Measurements from ENCODE around the gene ARHGAP6.

Gene ARHGAP6

GRCh38 chrX:11461201-11462001, 204.3 kb downstream of the ARHGAP6 start:
- Mint-ChIP-seq H3K36me3 (ENCODE audit: low read depth) (no peaks in the 10 kb centered on the region), H3K4me1 (ENCODE audit: low read depth) (no peaks in the 10 kb centered on the region), H3K9me3 (no peaks in the 10 kb centered on the region), H3K27ac (no peak overlapping the region), H3K4me3 (no peak overlapping the region), H3K27me3 (ENCODE audit: low read depth) (no peaks in the 10 kb centered on the region)

DNA sequence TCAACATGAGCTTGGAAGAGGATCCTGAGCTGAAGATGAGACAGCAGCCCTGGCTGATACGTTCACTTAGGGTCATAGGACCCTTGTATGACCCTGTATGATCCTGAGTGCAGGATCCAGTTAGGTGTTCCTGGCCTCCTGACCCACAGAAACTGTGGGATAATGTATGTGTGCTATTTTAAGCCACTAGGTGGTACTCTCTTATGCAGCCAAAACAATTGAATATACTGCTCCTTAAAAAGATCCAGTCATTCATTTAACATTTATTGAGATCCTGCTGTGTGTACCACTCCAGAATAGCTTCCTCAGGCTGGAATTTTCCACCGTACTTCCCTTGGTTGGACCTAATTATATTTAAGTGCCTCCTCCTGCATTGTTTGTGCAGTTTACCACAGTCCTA, 205.4 kb downstream of the ARHGAP6 start:
- no peak overlapping the region for H3K27ac Mint-ChIP-seq
- no peaks in the 10 kb centered on the region for H3K9me3 Mint-ChIP-seq
- H3K4me3 Mint-ChIP-seq, result no peak overlapping the region
- no peaks in the 10 kb centered on the region for H3K36me3 Mint-ChIP-seq (ENCODE audit: low read depth)
- no peaks in the 10 kb centered on the region for H3K4me1 Mint-ChIP-seq (ENCODE audit: low read depth)
- no peaks in the 10 kb centered on the region for H3K27me3 Mint-ChIP-seq (ENCODE audit: low read depth)

DNA sequence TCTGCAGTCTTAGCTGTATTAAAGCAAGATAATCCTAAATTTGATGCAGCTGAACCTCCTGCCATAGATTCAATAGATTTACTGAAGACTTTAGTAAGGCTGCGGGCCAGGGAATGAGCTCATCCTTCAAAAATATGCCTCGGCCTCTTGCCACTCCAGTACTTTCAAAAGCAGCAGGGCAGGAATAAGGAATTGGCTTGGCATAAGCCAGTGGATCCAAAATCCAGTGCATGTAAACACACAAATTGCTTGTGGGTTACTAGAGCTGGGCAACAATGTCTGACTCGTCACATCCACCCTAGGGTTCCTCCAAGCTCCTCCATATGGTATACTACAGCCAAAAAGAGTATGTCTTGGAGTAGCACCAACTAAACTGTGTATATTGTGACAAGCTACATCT, 207.6 kb downstream of the ARHGAP6 start:
- H3K27me3 Mint-ChIP-seq (ENCODE audit: low read depth), result no peaks in the 10 kb centered on the region
- H3K4me3 Mint-ChIP-seq, result no peak overlapping the region

DNA sequence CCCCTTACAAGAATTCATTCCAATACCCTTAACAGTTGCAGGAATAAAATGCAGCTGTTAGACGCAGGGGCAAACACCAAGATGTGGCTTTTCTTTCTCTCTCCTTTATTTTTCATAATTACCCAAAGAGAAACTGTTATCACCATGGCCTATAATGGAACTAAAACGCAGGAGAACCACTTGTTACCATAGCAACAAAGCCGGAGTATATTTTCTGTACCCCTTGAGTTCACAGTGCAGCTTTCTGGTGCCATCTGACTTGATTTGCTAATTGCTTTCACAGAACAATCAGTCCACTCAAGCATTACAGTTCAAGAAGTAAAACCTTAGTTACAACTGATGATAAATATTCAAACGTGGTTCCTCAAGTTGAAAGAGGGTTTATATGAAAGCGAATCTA, 214.6 kb downstream of the ARHGAP6 start:
- Mint-ChIP-seq H3K36me3 (ENCODE audit: low read depth) (no peaks in the 10 kb centered on the region), H3K27ac (no peak overlapping the region), H3K27me3 (ENCODE audit: low read depth) (no peaks in the 10 kb centered on the region), H3K4me1 (ENCODE audit: low read depth) (no peaks in the 10 kb centered on the region), H3K9me3 (no peaks in the 10 kb centered on the region), H3K4me3 (no peak overlapping the region)

More for the DNA sequence above, 207.6 kb downstream of the ARHGAP6 start:
- Mint-ChIP-seq H3K9me3 (no peaks in the 10 kb centered on the region), H3K36me3 (ENCODE audit: low read depth) (no peaks in the 10 kb centered on the region), H3K27ac (no peak overlapping the region), H3K4me1 (ENCODE audit: low read depth) (no peaks in the 10 kb centered on the region)

- Mint-ChIP-seq H3K9me3 (no peaks in the 10 kb centered on the region), H3K4me1 (ENCODE audit: low read depth) (no peaks in the 10 kb centered on the region), H3K27ac (no peak overlapping the region), H3K27me3 (ENCODE audit: low read depth) (no peaks in the 10 kb centered on the region), H3K4me3 (no peak overlapping the region), H3K36me3 (ENCODE audit: low read depth) (no peaks in the 10 kb centered on the region)
Observed at GRCh38 chrX:11450354-11450753, 215.4 kb downstream of the ARHGAP6 start.

DNA sequence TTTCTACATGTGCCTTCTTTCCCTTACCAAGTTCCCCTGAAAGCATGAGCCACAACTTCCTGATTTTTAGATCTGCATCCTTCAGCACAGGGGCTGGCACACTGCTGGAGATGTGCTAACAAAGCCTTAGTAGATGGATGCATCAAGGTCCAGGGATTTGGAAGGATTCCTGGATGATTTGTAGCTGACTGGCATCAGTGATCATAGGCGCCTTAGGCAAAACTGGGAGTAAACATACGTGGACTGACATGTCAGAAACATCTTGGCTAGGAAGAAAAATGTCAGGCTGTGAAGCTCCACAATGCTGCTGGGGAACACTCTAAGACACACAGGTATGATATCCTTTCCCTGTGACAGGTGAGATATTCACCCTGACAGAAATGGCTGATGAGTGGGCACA, 216.1 kb downstream of the ARHGAP6 start:
- Mint-ChIP-seq H3K27me3 (ENCODE audit: low read depth) (no peaks in the 10 kb centered on the region), H3K27ac (no peak overlapping the region), H3K9me3 (no peaks in the 10 kb centered on the region), H3K36me3 (ENCODE audit: low read depth) (no peaks in the 10 kb centered on the region), H3K4me1 (ENCODE audit: low read depth) (no peaks in the 10 kb centered on the region), H3K4me3 (no peak overlapping the region)

DNA sequence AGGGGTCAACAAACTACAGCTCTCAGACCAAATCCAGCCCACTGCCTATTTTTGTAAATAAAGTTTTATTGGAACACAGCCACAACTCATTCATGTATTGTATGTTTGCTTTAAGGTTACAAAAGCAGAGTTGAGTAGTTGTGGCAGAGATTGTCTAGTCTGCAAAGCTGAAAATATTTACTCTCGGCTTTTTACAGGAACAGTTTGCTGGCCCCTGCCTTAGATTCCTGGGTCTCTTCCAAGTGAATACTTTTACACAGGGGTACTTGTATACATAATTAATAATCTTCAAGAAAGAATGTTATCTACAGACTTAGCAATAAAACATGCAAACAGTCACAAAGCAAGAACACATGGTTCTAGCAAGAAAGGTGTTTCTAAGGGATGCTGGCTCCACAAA, 218.3 kb downstream of the ARHGAP6 start:
- Mint-ChIP-seq H3K27me3 (ENCODE audit: low read depth) (no peaks in the 10 kb centered on the region), H3K27ac (no peak overlapping the region), H3K4me1 (ENCODE audit: low read depth) (no peaks in the 10 kb centered on the region), H3K9me3 (no peaks in the 10 kb centered on the region), H3K4me3 (no peak overlapping the region), H3K36me3 (ENCODE audit: low read depth) (no peaks in the 10 kb centered on the region)

GRCh38 chrX:11446949-11447348, 218.8 kb downstream of the ARHGAP6 start:
- no peak overlapping the region for H3K27ac Mint-ChIP-seq
- H3K9me3 Mint-ChIP-seq, result no peaks in the 10 kb centered on the region
- H3K4me1 Mint-ChIP-seq (ENCODE audit: low read depth), result no peaks in the 10 kb centered on the region
- H3K4me3 Mint-ChIP-seq, result no peak overlapping the region
- no peaks in the 10 kb centered on the region for H3K36me3 Mint-ChIP-seq (ENCODE audit: low read depth)
- no peaks in the 10 kb centered on the region for H3K27me3 Mint-ChIP-seq (ENCODE audit: low read depth)

GRCh38 chrX:11446336-11446735, 219.4 kb downstream of the ARHGAP6 start:
- H3K4me3 Mint-ChIP-seq, result no peak overlapping the region
- H3K9me3 Mint-ChIP-seq, result no peaks in the 10 kb centered on the region
- H3K36me3 Mint-ChIP-seq (ENCODE audit: low read depth), result no peaks in the 10 kb centered on the region
- H3K4me1 Mint-ChIP-seq (ENCODE audit: low read depth), result no peaks in the 10 kb centered on the region
- H3K27ac Mint-ChIP-seq, result no peak overlapping the region
- H3K27me3 Mint-ChIP-seq (ENCODE audit: low read depth), result no peaks in the 10 kb centered on the region

GRCh38 chrX:11445540-11445939, 220.2 kb downstream of the ARHGAP6 start:
- H3K4me3 Mint-ChIP-seq, result no peak overlapping the region
- no peaks in the 10 kb centered on the region for H3K4me1 Mint-ChIP-seq (ENCODE audit: low read depth)
- H3K9me3 Mint-ChIP-seq, result no peaks in the 10 kb centered on the region
- H3K27ac Mint-ChIP-seq, result no peak overlapping the region
- no peaks in the 10 kb centered on the region for H3K36me3 Mint-ChIP-seq (ENCODE audit: low read depth)
- H3K27me3 Mint-ChIP-seq (ENCODE audit: low read depth), result no peaks in the 10 kb centered on the region

DNA sequence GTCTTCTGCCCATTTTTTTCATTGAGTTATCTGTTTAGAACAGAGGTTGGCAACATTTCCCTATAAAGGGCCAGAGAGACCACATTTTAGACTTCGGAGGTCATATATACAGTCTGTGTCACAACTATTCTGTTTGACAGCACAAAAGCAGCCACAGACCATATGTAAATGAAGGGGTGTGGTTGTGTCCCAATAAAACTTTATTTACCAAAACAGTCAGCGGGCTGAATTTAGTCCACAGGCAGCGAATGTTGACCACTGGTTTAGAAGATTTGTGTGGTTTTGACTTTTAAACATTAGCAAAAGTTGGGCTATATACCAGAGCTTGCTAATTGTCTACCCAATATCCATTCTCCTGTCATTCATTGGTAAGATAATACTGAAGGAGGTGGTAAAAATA, 221.7 kb downstream of the ARHGAP6 start:
- Mint-ChIP-seq H3K4me3 (no peak overlapping the region), H3K4me1 (ENCODE audit: low read depth) (no peaks in the 10 kb centered on the region), H3K36me3 (ENCODE audit: low read depth) (no peaks in the 10 kb centered on the region), H3K9me3 (no peaks in the 10 kb centered on the region), H3K27me3 (ENCODE audit: low read depth) (no peaks in the 10 kb centered on the region), H3K27ac (no peak overlapping the region)

GRCh38 chrX:11439846-11440245, 225.9 kb downstream of the ARHGAP6 start:
- Mint-ChIP-seq H3K27ac (no peak overlapping the region), H3K9me3 (no peaks in the 10 kb centered on the region), H3K4me1 (ENCODE audit: low read depth) (no peaks in the 10 kb centered on the region), H3K4me3 (no peak overlapping the region), H3K27me3 (ENCODE audit: low read depth) (no peaks in the 10 kb centered on the region), H3K36me3 (ENCODE audit: low read depth) (no peaks in the 10 kb centered on the region)

- no peak overlapping the region for H3K4me3 Mint-ChIP-seq
- no peaks in the 10 kb centered on the region for H3K4me1 Mint-ChIP-seq (ENCODE audit: low read depth)
- H3K36me3 Mint-ChIP-seq (ENCODE audit: low read depth), result no peaks in the 10 kb centered on the region
- no peak overlapping the region for H3K27ac Mint-ChIP-seq
- H3K27me3 Mint-ChIP-seq (ENCODE audit: low read depth), result no peaks in the 10 kb centered on the region
- no peaks in the 10 kb centered on the region for H3K9me3 Mint-ChIP-seq
Observed at GRCh38 chrX:11438767-11439166, 227.0 kb downstream of the ARHGAP6 start.

DNA sequence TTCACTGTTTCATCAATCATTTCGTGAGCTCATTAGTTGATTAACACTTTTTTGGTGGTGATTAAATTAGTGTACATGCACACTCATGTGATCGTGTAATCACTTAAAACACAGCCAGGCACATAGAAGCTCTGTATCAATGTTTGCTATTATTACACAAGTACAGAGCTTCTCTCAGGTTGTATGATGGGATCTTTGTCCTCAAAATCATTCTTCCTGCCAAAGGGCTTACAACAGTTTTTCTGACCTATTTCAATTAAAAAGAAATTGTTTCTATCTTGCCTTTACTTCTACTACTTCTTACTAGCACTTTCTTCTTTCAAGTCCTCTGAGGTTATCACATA, 227.4 kb downstream of the ARHGAP6 start:
- no peaks in the 10 kb centered on the region for H3K36me3 Mint-ChIP-seq (ENCODE audit: low read depth)
- no peak overlapping the region for H3K27ac Mint-ChIP-seq
- H3K27me3 Mint-ChIP-seq (ENCODE audit: low read depth), result no peaks in the 10 kb centered on the region
- H3K4me1 Mint-ChIP-seq (ENCODE audit: low read depth), result no peaks in the 10 kb centered on the region
- no peaks in the 10 kb centered on the region for H3K9me3 Mint-ChIP-seq
- H3K4me3 Mint-ChIP-seq, result no peak overlapping the region

DNA sequence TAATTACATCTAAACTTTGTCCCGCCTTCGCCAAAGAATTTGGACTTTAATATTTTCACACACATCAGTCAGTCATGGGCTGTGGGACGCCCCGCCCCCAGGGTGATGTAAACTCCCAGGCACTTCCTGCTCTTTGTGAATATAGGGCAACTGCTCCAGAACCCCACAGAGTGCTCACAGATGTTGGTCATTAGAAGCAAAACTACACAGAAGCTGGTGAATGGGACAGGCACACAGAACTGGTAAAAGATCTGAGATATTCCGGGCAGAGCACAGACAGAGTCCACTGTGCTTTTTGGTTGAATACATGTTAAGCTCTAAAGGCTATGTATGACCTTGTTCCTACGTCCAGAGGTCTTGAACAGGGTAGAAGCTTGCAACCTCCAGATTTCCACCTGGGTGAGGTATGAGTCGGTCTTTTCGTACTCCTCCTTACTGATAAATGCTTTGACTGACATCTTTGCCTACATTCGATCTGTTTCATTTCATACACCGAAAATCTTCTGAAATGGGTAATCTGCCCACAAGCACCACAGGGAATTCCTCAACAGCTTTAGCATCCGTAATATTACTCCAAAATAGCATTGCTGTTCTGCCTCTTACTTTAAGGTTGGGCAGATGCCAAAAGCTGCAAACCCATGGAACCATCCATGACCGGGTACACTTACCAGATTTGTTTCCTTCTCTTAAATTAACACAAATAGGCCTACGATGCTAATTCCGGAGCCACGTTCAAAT, 227.9 kb downstream of the ARHGAP6 start:
- no peaks in the 10 kb centered on the region for H3K36me3 Mint-ChIP-seq (ENCODE audit: low read depth)
- no peaks in the 10 kb centered on the region for H3K4me1 Mint-ChIP-seq (ENCODE audit: low read depth)
- H3K27ac Mint-ChIP-seq, result no peak overlapping the region
- H3K4me3 Mint-ChIP-seq, result no peak overlapping the region
- H3K9me3 Mint-ChIP-seq, result no peaks in the 10 kb centered on the region
- H3K27me3 Mint-ChIP-seq (ENCODE audit: low read depth), result no peaks in the 10 kb centered on the region

Data from T-helper 1 cell treated with Interleukin-12 subunit alpha and Interleukin-12 subunit beta and Interleukin-4 antibody, amounts not matched to agents 30 μg/mL and 1 μg/mL, for 36 hours (primary cell).